ENCODE results near the gene PRR30. TPM values are rescaled to one million over a fixed set of nuclear protein-coding genes. Genes with fewer than 3 reads are reported as not detected.

Gene PRR30
- polyA plus RNA-seq, 1 experiment, result not detected

- DNase-seq (ENCODE audit: low read depth), result no peak
- ChIA-PET POLR2A (no interaction called here), CTCF (no interaction called here)
- TF ChIP-seq, protein P1, sequence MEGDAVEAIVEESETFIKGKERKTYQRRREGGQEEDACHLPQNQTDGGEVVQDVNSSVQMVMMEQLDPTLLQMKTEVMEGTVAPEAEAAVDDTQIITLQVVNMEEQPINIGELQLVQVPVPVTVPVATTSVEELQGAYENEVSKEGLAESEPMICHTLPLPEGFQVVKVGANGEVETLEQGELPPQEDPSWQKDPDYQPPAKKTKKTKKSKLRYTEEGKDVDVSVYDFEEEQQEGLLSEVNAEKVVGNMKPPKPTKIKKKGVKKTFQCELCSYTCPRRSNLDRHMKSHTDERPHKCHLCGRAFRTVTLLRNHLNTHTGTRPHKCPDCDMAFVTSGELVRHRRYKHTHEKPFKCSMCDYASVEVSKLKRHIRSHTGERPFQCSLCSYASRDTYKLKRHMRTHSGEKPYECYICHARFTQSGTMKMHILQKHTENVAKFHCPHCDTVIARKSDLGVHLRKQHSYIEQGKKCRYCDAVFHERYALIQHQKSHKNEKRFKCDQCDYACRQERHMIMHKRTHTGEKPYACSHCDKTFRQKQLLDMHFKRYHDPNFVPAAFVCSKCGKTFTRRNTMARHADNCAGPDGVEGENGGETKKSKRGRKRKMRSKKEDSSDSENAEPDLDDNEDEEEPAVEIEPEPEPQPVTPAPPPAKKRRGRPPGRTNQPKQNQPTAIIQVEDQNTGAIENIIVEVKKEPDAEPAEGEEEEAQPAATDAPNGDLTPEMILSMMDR (IDR thresholded peaks at IDR 0.05; ENCODE audit: insufficient read depth, low read depth, low read length), result no peak
- H3K27me3 ChIP-seq (ENCODE audit: control insufficient read depth, insufficient read depth, low read length), result no peaks in the 10 kb centered on the region
- peaks cover 19% of the 10 kb centered on the region for H3K36me3 ChIP-seq (ENCODE audit: control insufficient read depth, insufficient read depth, low read length)
- H3K4me3 ChIP-seq (ENCODE audit: low read depth, low read length), result no peak overlapping the region
These were observed 10.3 kb downstream of the PRR30 start for GRCh38 chr2:27128668-27129571.

GRCh38 chr2:27127883-27128667, 11.1 kb downstream of the PRR30 start:
- ChIA-PET POLR2A (no interaction called here), CTCF (no interaction called here)
- Histone ChIP-seq H3K4me3 (ENCODE audit: low read depth, low read length) (no peak overlapping the region), H3K36me3 (ENCODE audit: control insufficient read depth, insufficient read depth, low read length) (peaks cover 19% of the 10 kb centered on the region), H3K27me3 (ENCODE audit: control insufficient read depth, insufficient read depth, low read length) (0 out of 2 replicates have a peak, but pooled peaks cover 2% of the 10 kb centered on the region)
- TF ChIP-seq, protein P1 (IDR thresholded peaks at IDR 0.05; ENCODE audit: insufficient read depth, low read depth, low read length), result no peak
- DNase-seq (ENCODE audit: low read depth), result no peak

GRCh38 chr2:27126252-27126710, 12.9 kb downstream of the PRR30 start:
- no peak for DNase-seq (ENCODE audit: low read depth)
- Histone ChIP-seq H3K4me3 (ENCODE audit: low read depth, low read length) (no peak overlapping the region), H3K36me3 (ENCODE audit: control insufficient read depth, insufficient read depth, low read length) (peaks cover 10% of the 10 kb centered on the region), H3K27me3 (ENCODE audit: control insufficient read depth, insufficient read depth, low read length) (peaks cover 6% of the 10 kb centered on the region)
- ChIA-PET CTCF (interaction anchor here (1.4 kb wide), 1 partner anchor 29 kb away, joined by 7 read pairs; no protein-coding TSS in a partner anchor), POLR2A (no interaction called here)
- TF ChIP-seq, protein P1 (IDR thresholded peaks at IDR 0.05; ENCODE audit: insufficient read depth, low read depth, low read length), result no peak

- CTCF ChIA-PET, result interaction anchor here (0.8 to 2.3 kb wide), 3 partner anchors 9 to 45 kb away, joined by 3 to 8 read pairs (median 5); partner anchors contain the start of gene PREB
- peaks cover 3% of the 10 kb centered on the region for H3K36me3 ChIP-seq (ENCODE audit: control insufficient read depth, insufficient read depth, low read length)
- POLR2A ChIA-PET, result no interaction called here
- TF ChIP-seq, protein P1 (IDR thresholded peaks at IDR 0.05; ENCODE audit: insufficient read depth, low read depth, low read length), result no peak
- DNase-seq (ENCODE audit: low read depth), result no peak
- H3K4me3 ChIP-seq (ENCODE audit: low read depth, low read length), result no peak overlapping the region
- H3K27me3 ChIP-seq (ENCODE audit: control insufficient read depth, insufficient read depth, low read length), result peaks cover 9% of the 10 kb centered on the region
These were observed 14.1 kb downstream of the PRR30 start for GRCh38 chr2:27125104-27125503.
